Inflammatory macrophage treated with lipopolysaccharide for 4 hours (primary cell): ENCODE measurements around the gene SYT8.
"Not testable (repeated sequence)": the region's sequence is repeated elsewhere in the genome, so short reads cannot be mapped to it uniquely, and the experiment has no call there.

Experiments used
- DNase-seq: peaks from one replicate; pipeline ENCODE4 v3.0.0-alpha.2; 2020

Gene SYT8

GRCh38 chr11:1834779-1835670 is at the start of gene SYT8:
Gene SYT8, plus strand, starts transcription at chr11:1834990. Its CDS starts 116 bp downstream, at chr11:1835106.
- DNase-seq, result no peak

- peak; percentile 90 for DNase-seq
Observed at GRCh38 chr11:1785749-1786413, 48.9 kb upstream of the SYT8 start.

GRCh38 chr11:1786466-1786865 is 48.3 kb upstream of the SYT8 start:
- DNase-seq, result no peak

- DNase-seq, result no peak
Observed at GRCh38 chr11:1791912-1792311, 42.9 kb upstream of the SYT8 start.

GRCh38 chr11:1792461-1792860 is 42.3 kb upstream of the SYT8 start:
- no peak for DNase-seq

- DNase-seq, result no peak
Observed at GRCh38 chr11:1793081-1793480, 41.7 kb upstream of the SYT8 start.

- no peak for DNase-seq
Observed at GRCh38 chr11:1796413-1797011, 38.3 kb upstream of the SYT8 start.

- DNase-seq, result no peak
Observed at GRCh38 chr11:1797391-1798125, 37.2 kb upstream of the SYT8 start.

- DNase-seq, result no peak
Observed at GRCh38 chr11:1803246-1803645, 31.5 kb upstream of the SYT8 start.

- not testable (repeated sequence) for DNase-seq
Observed at GRCh38 chr11:1803835-1804519, 30.8 kb upstream of the SYT8 start.

- DNase-seq, result no peak
Observed at GRCh38 chr11:1805525-1805924, 29.3 kb upstream of the SYT8 start.

GRCh38 chr11:1807264-1807995 is 27.4 kb upstream of the SYT8 start:
- DNase-seq, result no peak

GRCh38 chr11:1810761-1811160 is 24.0 kb upstream of the SYT8 start:
- peak; percentile 84 for DNase-seq

- DNase-seq, result no peak
Observed at GRCh38 chr11:1812274-1812673, 22.5 kb upstream of the SYT8 start.

GRCh38 chr11:1812801-1813200 is 22.0 kb upstream of the SYT8 start:
- no peak for DNase-seq

GRCh38 chr11:1813356-1813755 is 21.4 kb upstream of the SYT8 start:
- not testable (repeated sequence) for DNase-seq

GRCh38 chr11:1814691-1815090 is 20.1 kb upstream of the SYT8 start:
- DNase-seq, result no peak

- DNase-seq, result no peak
Observed at GRCh38 chr11:1815311-1815710, 19.5 kb upstream of the SYT8 start.

GRCh38 chr11:1815751-1816150 is 19.0 kb upstream of the SYT8 start:
- no peak for DNase-seq

GRCh38 chr11:1817000-1817399 is 17.8 kb upstream of the SYT8 start:
- DNase-seq, result no peak

GRCh38 chr11:1817511-1817910 is 17.3 kb upstream of the SYT8 start:
- DNase-seq, result no peak

GRCh38 chr11:1819074-1819473 is 15.7 kb upstream of the SYT8 start:
- DNase-seq, result no peak
